Nephron (organoid): ENCODE data around the gene TIGD1.
A peak's percentile ranks its signal among the peaks of the same experiment; 100 is the strongest.

ENCODE experiments used
- H3K27ac Mint-ChIP-seq, 3 experiments: 2 replicates each; pipeline ENCODE4 v1.8.0; 2020; ENCODE audit warnings: mixed read lengths in 3 of 3, mild to moderate bottlenecking in 2 of 3, moderate library complexity in 1 of 3
- H3K27me3 Mint-ChIP-seq: 2 replicates; pipeline ENCODE4 v1.8.0; 2021; ENCODE audit warnings: low read depth, mild to moderate bottlenecking, moderate library complexity, mixed read lengths
- H3K36me3 Mint-ChIP-seq: 2 replicates; pipeline ENCODE4 v1.8.0; 2020; ENCODE audit warnings: low read depth, mixed read lengths
- H3K4me1 Mint-ChIP-seq: 2 replicates; pipeline ENCODE4 v1.8.0; 2020; ENCODE audit warnings: mixed read lengths
- H3K4me3 Mint-ChIP-seq, 3 experiments: 2 replicates each; pipeline ENCODE4 v1.8.0; 2020; ENCODE audit warnings: mild to moderate bottlenecking in 3 of 3, mixed read lengths in 3 of 3, moderate library complexity in 2 of 3
- H3K9me3 Mint-ChIP-seq: 2 replicates; pipeline ENCODE4 v1.8.0; 2020; ENCODE audit warnings: mixed read lengths
- CTCF ChIP-seq, 3 experiments: fragments of 200-600 bp; sonication (generic); IDR thresholded peaks; one replicate each; pipeline ENCODE4 v1.5.0; 2021; ENCODE audit warnings: antibody characterized with exemption in 3 of 3; ENCODE audit not compliant: unreplicated experiment in 3 of 3

Gene TIGD1

GRCh38 chr2:232588680-232589585, 38.6 kb upstream of the TIGD1 start:
- Mint-ChIP-seq H3K4me3 (no peak overlapping the region), H3K9me3 (no peaks in the 10 kb centered on the region), H3K27ac (peak overlapping the region in 1 of 3 experiments; percentile 7), H3K36me3 (peaks cover 13% of the 10 kb centered on the region), H3K27me3 (no peaks in the 10 kb centered on the region), H3K4me1 (peaks cover 6% of the 10 kb centered on the region)
- no peak for TF ChIP-seq CTCF (IDR thresholded peaks at IDR 0.05; ENCODE audit: unreplicated experiment in 3 of 3)

GRCh38 chr2:232588031-232588430, 37.7 kb upstream of the TIGD1 start:
- H3K27me3 Mint-ChIP-seq = no peaks in the 10 kb centered on the region
- no peak overlapping the region for H3K27ac Mint-ChIP-seq
- peaks cover 22% of the 10 kb centered on the region for H3K36me3 Mint-ChIP-seq
- TF ChIP-seq CTCF (IDR thresholded peaks at IDR 0.05; ENCODE audit: unreplicated experiment in 3 of 3) = no peak
- peaks cover 6% of the 10 kb centered on the region for H3K4me1 Mint-ChIP-seq
- no peaks in the 10 kb centered on the region for H3K9me3 Mint-ChIP-seq
- H3K4me3 Mint-ChIP-seq = no peak overlapping the region

GRCh38 chr2:232587512-232587911, 37.2 kb upstream of the TIGD1 start:
- Mint-ChIP-seq H3K36me3 (peaks cover 28% of the 10 kb centered on the region), H3K9me3 (no peaks in the 10 kb centered on the region), H3K27me3 (no peaks in the 10 kb centered on the region), H3K27ac (no peak overlapping the region), H3K4me1 (peaks cover 6% of the 10 kb centered on the region), H3K4me3 (no peak overlapping the region)
- no peak for TF ChIP-seq CTCF (IDR thresholded peaks at IDR 0.05; ENCODE audit: unreplicated experiment in 3 of 3)

- H3K4me3 Mint-ChIP-seq = no peak overlapping the region
Measured at GRCh38 chr2:232586943-232587505, 36.7 kb upstream of the TIGD1 start.

GRCh38 chr2:232584238-232584637, 33.9 kb upstream of the TIGD1 start:
- Mint-ChIP-seq H3K9me3 (no peaks in the 10 kb centered on the region), H3K36me3 (peaks cover 50% of the 10 kb centered on the region), H3K4me3 (no peak overlapping the region), H3K27me3 (no peaks in the 10 kb centered on the region), H3K4me1 (peaks cover 10% of the 10 kb centered on the region), H3K27ac (no peak overlapping the region)
- TF ChIP-seq CTCF (IDR thresholded peaks at IDR 0.05; ENCODE audit: unreplicated experiment in 3 of 3) = no peak

More at GRCh38 chr2:232586943-232587505, 36.7 kb upstream of the TIGD1 start:
- Mint-ChIP-seq H3K27me3 (no peaks in the 10 kb centered on the region), H3K9me3 (no peaks in the 10 kb centered on the region), H3K36me3 (peaks cover 32% of the 10 kb centered on the region), H3K4me1 (peaks cover 6% of the 10 kb centered on the region), H3K27ac (no peak overlapping the region)
- no peak for TF ChIP-seq CTCF (IDR thresholded peaks at IDR 0.05; ENCODE audit: unreplicated experiment in 3 of 3)
